ENCODE measurements around the gene HOXA6.

The HOXA6 gene

DNA sequence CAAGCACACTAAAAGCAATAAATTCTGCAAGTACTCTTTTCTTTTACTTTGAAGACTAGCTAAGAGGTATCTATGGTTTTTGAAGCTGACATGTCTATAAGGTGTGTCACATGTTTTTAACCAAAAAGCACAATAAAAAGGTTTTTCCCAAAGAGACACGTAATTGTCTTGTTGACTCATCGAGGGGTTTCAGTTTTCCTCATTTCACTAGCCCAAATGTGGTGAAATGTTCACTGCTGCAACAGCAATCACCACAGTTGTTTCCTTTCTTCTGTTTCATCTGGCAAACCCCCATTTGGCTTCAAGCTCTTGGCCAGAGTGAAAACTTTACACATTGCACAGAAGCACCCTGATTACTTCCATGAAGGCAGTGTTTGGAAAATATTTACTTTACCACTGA is 13.2 kb downstream of the HOXA6 start:
- no peak for FAIRE-seq
- TF ChIP-seq TAF1 (IDR thresholded peaks at IDR 0.05; ENCODE audit: borderline replicate concordance, low read depth, low read length) (no peak), POLR2AphosphoS5 (IDR thresholded peaks at IDR 0.05; ENCODE audit: low read depth, low read length) (no peak), POLR2A (IDR thresholded peaks at IDR 0.05; ENCODE audit: low read depth, low read length) (no peak)
- no peak for DNase-seq (ENCODE audit: insufficient read length)

DNA sequence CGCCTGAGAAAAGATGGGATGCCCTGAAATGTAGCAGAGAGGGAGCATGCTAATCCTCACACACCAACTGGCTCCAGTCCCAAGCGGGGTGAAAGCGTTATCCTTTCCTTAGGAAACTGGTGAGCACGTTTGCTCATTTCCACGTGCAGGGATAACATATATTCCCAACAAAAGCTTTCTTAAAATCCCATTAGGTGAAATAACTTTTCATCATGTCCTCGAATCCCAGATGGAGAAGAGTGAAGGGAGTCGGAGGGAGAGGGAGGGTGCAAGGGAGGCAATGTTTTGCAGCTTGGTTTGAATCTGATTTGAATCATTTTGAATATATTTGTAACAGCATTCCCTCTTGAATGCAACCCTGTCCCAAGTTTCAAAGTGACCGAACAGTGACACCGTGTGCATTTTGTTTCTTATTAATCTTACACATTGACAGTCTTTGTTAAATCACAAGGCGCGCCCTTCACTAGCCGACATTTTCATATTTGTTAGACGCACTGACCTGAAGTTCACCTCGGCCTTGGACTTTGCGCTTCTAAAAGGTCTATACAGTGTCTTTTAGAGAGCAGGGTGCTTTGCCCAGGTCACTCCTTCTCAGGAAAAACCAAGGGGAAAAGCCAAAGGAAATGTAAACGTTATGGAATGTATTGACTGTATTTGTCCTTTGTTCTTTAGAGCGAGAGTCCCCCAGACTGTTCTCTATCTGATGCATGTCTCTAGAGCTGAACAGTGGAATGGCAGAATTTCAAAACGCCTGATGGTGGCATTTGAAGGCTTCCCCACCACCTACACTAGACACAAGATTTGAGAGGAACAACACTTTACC is 14.0 kb downstream of the HOXA6 start:
- FAIRE-seq (no peak), DNase-seq (ENCODE audit: insufficient read length) (no peak)
- no peak for TF ChIP-seq POLR2AphosphoS5 (IDR thresholded peaks at IDR 0.05; ENCODE audit: low read depth, low read length)
- no peak for TF ChIP-seq TAF1 (IDR thresholded peaks at IDR 0.05; ENCODE audit: borderline replicate concordance, low read depth, low read length)
- no peak for TF ChIP-seq POLR2A (IDR thresholded peaks at IDR 0.05; ENCODE audit: low read depth, low read length)

DNA sequence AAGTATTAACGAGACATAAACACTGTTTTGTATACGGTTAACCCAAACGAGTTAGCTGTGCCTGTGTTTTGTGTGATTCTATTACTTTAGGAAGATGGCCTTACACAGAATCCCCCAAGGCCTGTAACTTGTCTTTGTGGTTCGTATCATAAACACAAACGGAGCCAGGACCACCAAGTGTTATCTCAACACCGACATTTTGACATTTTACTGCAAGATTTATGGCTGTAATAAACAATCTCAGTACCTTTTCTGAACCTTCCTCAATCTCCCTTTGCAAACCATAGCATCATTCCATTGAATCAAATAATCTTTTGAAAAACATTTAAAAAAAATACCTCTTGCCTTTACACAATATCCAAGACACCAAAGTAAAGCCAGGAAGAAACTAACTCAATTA is 14.6 kb downstream of the HOXA6 start:
- TF ChIP-seq TAF1 (IDR thresholded peaks at IDR 0.05; ENCODE audit: borderline replicate concordance, low read depth, low read length): no peak
- no peak for TF ChIP-seq POLR2A (IDR thresholded peaks at IDR 0.05; ENCODE audit: low read depth, low read length)
- TF ChIP-seq POLR2AphosphoS5 (IDR thresholded peaks at IDR 0.05; ENCODE audit: low read depth, low read length): no peak
- DNase-seq (ENCODE audit: insufficient read length) (no peak), FAIRE-seq (no peak)

DNA sequence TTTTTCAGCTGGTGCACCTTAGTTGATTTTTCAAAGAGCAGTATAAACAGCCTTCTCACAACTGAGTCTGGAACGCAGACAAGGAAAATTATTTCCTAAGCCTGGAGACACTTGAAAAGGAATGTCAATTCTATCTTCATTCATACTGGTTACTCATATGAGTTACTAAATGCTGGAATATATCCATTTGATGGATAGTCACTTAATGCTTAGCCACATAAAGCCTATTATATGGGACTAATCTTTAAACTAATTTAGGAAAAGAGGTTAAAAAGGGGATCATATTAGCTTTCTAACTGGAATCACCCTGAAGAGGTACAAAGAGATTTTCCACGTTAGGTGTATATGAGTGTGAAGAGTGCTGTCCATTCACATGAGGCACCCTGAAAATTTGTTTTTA is 15.4 kb downstream of the HOXA6 start:
- TF ChIP-seq TAF1 (IDR thresholded peaks at IDR 0.05; ENCODE audit: borderline replicate concordance, low read depth, low read length) (no peak), POLR2AphosphoS5 (IDR thresholded peaks at IDR 0.05; ENCODE audit: low read depth, low read length) (no peak), POLR2A (IDR thresholded peaks at IDR 0.05; ENCODE audit: low read depth, low read length) (no peak)
- FAIRE-seq (no peak), DNase-seq (ENCODE audit: insufficient read length) (no peak)

DNA sequence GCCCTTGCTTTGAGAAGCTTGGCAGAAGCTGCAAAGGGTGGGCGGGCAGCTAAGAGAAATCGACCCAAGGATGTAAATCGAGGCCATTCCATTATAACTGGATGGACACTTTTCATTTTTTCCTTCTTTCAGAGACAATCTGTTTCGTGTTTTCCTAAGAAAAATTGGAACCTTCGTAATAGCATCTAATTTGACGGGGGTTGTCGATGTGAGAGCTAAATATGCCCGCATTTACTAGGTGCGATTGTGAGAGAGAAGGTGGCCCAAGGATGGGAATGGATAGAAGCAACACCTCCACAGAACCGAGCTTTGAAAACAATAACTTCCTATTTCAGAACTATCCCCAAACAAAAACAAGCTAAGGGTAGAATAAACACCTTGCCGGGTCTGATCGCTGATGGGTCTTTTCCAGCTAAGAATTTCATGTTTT is 16.2 kb downstream of the HOXA6 start:
- no peak for DNase-seq (ENCODE audit: insufficient read length)
- no peak for FAIRE-seq
- TF ChIP-seq TAF1 (IDR thresholded peaks at IDR 0.05; ENCODE audit: borderline replicate concordance, low read depth, low read length): no peak
- no peak for TF ChIP-seq POLR2A (IDR thresholded peaks at IDR 0.05; ENCODE audit: low read depth, low read length)
- TF ChIP-seq POLR2AphosphoS5 (IDR thresholded peaks at IDR 0.05; ENCODE audit: low read depth, low read length): no peak

DNA sequence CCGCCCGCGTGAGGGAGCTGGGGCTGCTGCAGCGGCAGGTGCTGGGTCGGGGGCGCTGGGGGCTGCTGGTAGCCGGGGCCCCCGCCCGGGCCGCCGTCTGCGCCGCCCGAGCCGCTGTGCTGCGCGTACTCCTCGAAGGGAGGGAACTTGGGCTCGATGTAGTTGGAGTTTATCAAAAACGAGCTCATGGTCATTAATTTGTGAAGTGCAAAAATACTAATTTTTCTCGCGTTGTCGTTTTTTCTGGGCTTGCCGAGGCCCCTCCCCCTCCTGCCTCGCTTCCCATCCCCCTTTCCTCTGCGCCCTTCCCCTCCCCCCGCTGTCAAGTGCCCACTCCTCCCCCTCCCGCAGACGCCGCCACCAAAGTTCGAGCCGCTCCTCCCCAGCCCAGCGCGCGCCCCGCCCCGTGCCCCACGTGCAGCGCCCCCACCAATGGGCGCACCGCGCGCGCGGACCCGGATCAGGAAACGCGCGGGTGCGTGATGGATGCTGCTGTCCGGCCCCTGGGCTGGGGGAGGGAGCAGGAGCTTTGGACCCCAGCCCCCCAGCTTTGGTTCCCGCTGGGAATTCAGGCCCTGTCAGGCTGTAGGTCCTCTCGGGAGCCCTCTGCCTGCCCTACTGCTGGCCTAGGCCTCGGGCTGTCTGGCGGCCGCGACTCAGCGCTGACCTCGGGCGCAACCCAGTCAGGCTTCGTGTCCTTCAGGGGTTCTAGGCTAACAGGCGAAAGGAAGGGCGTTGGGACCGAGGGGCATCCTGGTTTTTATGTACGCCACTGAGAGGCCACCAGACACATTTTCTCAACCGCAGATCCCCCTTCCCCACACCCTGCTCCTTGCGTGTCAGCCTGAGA is 16.8 kb downstream of the HOXA6 start, which contains the start of gene HOXA4:
TSS of gene HOXA4 (minus strand) at position 218 of the 850 bp plus-strand sequence. CDS start at position 194, 24 bp downstream.
- no peak for FAIRE-seq
- TF ChIP-seq TAF1 (IDR thresholded peaks at IDR 0.05; ENCODE audit: borderline replicate concordance, low read depth, low read length) (no peak), POLR2AphosphoS5 (IDR thresholded peaks at IDR 0.05; ENCODE audit: low read depth, low read length) (no peak), POLR2A (IDR thresholded peaks at IDR 0.05; ENCODE audit: low read depth, low read length) (no peak)
- no peak for DNase-seq (ENCODE audit: insufficient read length)

DNA sequence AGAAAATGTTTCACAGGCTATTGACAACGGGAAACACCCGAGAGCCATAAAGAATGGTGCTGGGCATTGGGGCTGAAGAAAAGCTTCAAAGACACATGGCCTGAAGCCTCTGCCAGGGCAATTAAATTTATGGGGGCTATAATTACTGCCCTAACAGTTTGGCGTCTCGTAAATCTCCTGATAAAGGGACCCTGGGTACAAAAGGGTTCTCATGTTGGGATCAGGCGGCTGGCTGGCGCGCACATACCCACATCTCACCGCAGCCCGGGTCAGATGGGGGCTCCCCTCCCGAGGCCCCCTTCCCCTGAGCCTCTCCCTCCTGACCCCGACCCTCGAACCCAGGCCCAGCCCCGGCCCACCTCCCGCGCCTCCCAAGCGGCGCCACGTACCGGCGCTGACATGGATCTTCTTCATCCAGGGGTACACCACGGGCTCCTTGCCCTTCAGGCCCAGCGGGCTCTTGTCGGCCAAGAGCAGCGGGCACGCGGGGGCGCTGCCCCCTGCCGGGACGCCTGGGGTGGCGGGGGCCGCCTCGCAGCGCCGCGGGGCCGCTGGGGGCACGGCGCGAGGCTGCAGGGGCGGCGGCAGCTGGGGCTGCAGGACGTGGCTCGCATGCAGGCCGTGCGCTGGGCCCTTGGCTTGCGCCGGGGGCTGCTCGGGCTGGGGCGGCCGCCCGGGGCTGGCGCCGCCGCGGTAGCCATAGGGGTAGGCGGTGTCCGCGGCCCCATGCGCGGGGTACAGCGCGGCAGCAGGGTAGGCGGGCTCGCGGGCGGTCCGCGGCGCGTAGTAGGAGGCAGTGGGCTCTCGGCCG is 17.6 kb downstream of the HOXA6 start:
- TF ChIP-seq POLR2A (IDR thresholded peaks at IDR 0.05; ENCODE audit: low read depth, low read length) (no peak), POLR2AphosphoS5 (IDR thresholded peaks at IDR 0.05; ENCODE audit: low read depth, low read length) (no peak), TAF1 (IDR thresholded peaks at IDR 0.05; ENCODE audit: borderline replicate concordance, low read depth, low read length) (no peak)
- FAIRE-seq: no peak
- DNase-seq (ENCODE audit: insufficient read length): no peak

DNA sequence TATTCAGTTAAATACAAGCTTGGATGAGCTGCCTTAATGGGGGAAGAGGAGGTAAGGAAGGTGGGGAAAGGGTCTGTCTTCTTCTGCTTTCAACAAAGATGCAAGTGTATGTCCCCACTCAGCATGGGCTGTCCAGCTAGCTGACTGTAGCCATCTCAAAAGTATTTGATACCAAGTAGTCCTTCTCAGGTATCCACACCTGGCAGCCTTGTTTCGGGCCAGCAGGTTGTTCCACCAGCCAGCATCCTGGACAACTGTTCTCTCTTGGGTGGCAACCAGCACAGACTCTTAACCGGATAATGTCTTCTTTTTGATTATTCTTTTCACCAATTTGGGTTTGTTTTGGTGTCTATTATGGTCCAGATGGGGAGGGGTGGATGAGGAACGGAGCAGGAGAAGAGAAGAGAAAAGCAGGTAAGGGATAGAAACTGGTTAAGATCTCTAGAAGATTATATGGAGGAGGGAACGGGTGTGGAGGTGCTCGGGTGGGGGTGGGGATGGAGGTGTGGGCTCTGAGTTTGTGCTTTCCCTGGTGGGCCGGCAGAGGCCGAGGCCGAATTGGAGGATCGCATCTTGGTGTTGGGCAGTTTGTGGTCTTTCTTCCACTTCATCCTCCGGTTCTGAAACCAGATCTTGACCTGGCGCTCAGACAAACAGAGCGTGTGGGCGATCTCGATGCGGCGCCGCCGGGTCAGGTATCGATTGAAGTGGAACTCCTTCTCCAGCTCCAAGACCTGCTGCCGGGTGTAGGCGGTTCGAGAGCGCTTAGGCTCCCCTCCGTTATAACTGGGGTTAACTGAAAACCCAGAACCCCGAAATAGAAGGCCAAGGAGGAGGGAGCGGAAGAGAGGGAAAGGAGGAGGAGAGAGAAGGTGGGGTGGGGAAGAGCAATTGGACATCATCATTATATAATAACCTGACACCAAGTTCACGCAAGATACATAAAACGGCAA is 18.5 kb downstream of the HOXA6 start:
- FAIRE-seq (no peak), DNase-seq (ENCODE audit: insufficient read length) (no peak)
- no peak for TF ChIP-seq POLR2AphosphoS5 (IDR thresholded peaks at IDR 0.05; ENCODE audit: low read depth, low read length)
- no peak for TF ChIP-seq TAF1 (IDR thresholded peaks at IDR 0.05; ENCODE audit: borderline replicate concordance, low read depth, low read length)
- no peak for TF ChIP-seq POLR2A (IDR thresholded peaks at IDR 0.05; ENCODE audit: low read depth, low read length)

DNA sequence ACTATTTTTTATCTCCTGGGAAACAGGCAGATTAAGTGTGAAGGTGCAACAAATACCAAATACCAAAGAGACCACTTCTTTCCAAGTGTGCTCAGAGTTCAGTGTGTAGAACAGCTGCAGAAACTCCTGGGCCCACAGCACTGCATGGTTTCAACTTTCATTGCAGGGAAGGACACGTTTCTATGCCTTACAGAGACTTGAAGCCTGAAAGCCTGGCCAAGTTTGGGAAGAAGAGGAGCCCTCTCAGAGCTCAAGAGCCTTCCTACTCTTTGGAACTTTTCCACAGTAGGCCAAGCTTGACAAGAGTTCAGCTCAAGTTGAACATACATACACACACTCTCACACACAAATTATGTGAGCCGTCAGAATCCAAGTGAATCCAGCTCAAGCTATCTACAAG is 19.5 kb downstream of the HOXA6 start:
- FAIRE-seq (no peak), DNase-seq (ENCODE audit: insufficient read length) (no peak)
- TF ChIP-seq POLR2A (IDR thresholded peaks at IDR 0.05; ENCODE audit: low read depth, low read length): no peak
- no peak for TF ChIP-seq POLR2AphosphoS5 (IDR thresholded peaks at IDR 0.05; ENCODE audit: low read depth, low read length)
- no peak for TF ChIP-seq TAF1 (IDR thresholded peaks at IDR 0.05; ENCODE audit: borderline replicate concordance, low read depth, low read length)

Measured in GM12892 (cell line).